H1 (cell line): ENCODE measurements around the gene RAB43. TPM values are rescaled to one million over a fixed set of nuclear protein-coding genes. Genes with fewer than 3 reads are reported as not detected.

ENCODE experiments used
- CBX5 ChIP-seq: fragments of 300-800, 300-1000 bp; sonication (generic); IDR thresholded peaks from 2 replicates; pipeline ENCODE4 v1.7.1; 2016; ENCODE audit warnings: antibody characterized with exemption, low read length, low read depth
- CHD2 ChIP-seq: IDR thresholded peaks from 2 replicates; pipeline ENCODE4 v1.6.1; 2012; ENCODE audit warnings: low read length, improper control_type of control experiment
- FOSL1 ChIP-seq: IDR thresholded peaks from 2 replicates; pipeline ENCODE4 v1.6.1; 2011; ENCODE audit warnings: mild to moderate bottlenecking, low read depth, low read length, moderate library complexity; ENCODE audit not compliant: insufficient read depth
- JUND ChIP-seq: IDR thresholded peaks from 2 replicates; pipeline ENCODE4 v1.6.1; 2011; ENCODE audit warnings: mild to moderate bottlenecking, improper control_type of control experiment, low read length
- NANOG ChIP-seq: IDR thresholded peaks from 2 replicates; pipeline ENCODE4 v1.6.1; 2011; ENCODE audit warnings: low read length, low read depth, mild to moderate bottlenecking, inconsistent platforms; ENCODE audit not compliant: insufficient read depth, poor library complexity, severe bottlenecking
- RXRA ChIP-seq: IDR thresholded peaks from 2 replicates; pipeline ENCODE4 v1.6.1; 2011; ENCODE audit warnings: low read depth, mild to moderate bottlenecking, low read length, moderate library complexity; ENCODE audit not compliant: insufficient read depth
- SIN3A ChIP-seq, 2 experiments: IDR thresholded peaks in 1 of 2; conservative IDR thresholded peaks in 1 of 2; 2 replicates each; pipeline ENCODE4 v1.6.1; 2011 to 2012; ENCODE audit warnings: low read length in 2 of 2, improper control_type of control experiment in 1 of 2, low read depth in 1 of 2, mild to moderate bottlenecking in 1 of 2
- TAF7 ChIP-seq: optimal IDR thresholded peaks from 2 replicates; pipeline ENCODE3; 2011; ENCODE audit warnings: low read depth, mild to moderate bottlenecking, inconsistent platforms, low read length, moderate library complexity, borderline replicate concordance
- TBP ChIP-seq: IDR thresholded peaks from 2 replicates; pipeline ENCODE4 v1.6.1; 2011; ENCODE audit warnings: low read depth, low read length, improper control_type of control experiment
- polyA plus RNA-seq, 7 experiments: library from polyadenylated mRNA; depleted of rRNA in 3 of 7; stranded (reverse) in 5 of 7; unstranded in 2 of 7; fragments of >200 nt in 5 of 7; fragments of 200-250 nt in 2 of 7; gene quantifications; 1 replicate in 5 of 7; 2 replicates in 1 of 7; 4 replicates in 1 of 7; pipeline versions ENCODE4 v1.2.1 to v1.2.3, GENCODE V29; 2011 to 2013; ENCODE audit warnings: missing spikeins in 2 of 7, mixed read lengths in 2 of 7
- total RNA-seq: library from RNA; stranded (reverse); fragmentation: NEBNext Ultra II Directional; extraction: Animal tissue kit (Norgen Biotek cat#: 25700); gene quantifications from 2 replicates; pipeline ENCODE4 v1.2.1, GENCODE V29; 2021
- TF ChIP-seq, protein P1 (sequence below): fragments of 300-600 bp; sonication (generic); IDR thresholded peaks from 2 replicates; pipeline ENCODE4 v1.7.1; 2012; ENCODE audit warnings: low read length, moderate library complexity, mild to moderate bottlenecking, inconsistent platforms; ENCODE audit not compliant: insufficient replicate concordance

RAB43 gene
- total and polyA plus RNA-seq, 2 of the 8 experiments (the other 6 are each of a cell fraction or from before 2014, with no cell fraction given), result 13.1 to 19.4 TPM

GRCh38 chr3:129095285-129095684 is 26.3 kb downstream of the RAB43 start (continued):
- TF ChIP-seq, protein P1, sequence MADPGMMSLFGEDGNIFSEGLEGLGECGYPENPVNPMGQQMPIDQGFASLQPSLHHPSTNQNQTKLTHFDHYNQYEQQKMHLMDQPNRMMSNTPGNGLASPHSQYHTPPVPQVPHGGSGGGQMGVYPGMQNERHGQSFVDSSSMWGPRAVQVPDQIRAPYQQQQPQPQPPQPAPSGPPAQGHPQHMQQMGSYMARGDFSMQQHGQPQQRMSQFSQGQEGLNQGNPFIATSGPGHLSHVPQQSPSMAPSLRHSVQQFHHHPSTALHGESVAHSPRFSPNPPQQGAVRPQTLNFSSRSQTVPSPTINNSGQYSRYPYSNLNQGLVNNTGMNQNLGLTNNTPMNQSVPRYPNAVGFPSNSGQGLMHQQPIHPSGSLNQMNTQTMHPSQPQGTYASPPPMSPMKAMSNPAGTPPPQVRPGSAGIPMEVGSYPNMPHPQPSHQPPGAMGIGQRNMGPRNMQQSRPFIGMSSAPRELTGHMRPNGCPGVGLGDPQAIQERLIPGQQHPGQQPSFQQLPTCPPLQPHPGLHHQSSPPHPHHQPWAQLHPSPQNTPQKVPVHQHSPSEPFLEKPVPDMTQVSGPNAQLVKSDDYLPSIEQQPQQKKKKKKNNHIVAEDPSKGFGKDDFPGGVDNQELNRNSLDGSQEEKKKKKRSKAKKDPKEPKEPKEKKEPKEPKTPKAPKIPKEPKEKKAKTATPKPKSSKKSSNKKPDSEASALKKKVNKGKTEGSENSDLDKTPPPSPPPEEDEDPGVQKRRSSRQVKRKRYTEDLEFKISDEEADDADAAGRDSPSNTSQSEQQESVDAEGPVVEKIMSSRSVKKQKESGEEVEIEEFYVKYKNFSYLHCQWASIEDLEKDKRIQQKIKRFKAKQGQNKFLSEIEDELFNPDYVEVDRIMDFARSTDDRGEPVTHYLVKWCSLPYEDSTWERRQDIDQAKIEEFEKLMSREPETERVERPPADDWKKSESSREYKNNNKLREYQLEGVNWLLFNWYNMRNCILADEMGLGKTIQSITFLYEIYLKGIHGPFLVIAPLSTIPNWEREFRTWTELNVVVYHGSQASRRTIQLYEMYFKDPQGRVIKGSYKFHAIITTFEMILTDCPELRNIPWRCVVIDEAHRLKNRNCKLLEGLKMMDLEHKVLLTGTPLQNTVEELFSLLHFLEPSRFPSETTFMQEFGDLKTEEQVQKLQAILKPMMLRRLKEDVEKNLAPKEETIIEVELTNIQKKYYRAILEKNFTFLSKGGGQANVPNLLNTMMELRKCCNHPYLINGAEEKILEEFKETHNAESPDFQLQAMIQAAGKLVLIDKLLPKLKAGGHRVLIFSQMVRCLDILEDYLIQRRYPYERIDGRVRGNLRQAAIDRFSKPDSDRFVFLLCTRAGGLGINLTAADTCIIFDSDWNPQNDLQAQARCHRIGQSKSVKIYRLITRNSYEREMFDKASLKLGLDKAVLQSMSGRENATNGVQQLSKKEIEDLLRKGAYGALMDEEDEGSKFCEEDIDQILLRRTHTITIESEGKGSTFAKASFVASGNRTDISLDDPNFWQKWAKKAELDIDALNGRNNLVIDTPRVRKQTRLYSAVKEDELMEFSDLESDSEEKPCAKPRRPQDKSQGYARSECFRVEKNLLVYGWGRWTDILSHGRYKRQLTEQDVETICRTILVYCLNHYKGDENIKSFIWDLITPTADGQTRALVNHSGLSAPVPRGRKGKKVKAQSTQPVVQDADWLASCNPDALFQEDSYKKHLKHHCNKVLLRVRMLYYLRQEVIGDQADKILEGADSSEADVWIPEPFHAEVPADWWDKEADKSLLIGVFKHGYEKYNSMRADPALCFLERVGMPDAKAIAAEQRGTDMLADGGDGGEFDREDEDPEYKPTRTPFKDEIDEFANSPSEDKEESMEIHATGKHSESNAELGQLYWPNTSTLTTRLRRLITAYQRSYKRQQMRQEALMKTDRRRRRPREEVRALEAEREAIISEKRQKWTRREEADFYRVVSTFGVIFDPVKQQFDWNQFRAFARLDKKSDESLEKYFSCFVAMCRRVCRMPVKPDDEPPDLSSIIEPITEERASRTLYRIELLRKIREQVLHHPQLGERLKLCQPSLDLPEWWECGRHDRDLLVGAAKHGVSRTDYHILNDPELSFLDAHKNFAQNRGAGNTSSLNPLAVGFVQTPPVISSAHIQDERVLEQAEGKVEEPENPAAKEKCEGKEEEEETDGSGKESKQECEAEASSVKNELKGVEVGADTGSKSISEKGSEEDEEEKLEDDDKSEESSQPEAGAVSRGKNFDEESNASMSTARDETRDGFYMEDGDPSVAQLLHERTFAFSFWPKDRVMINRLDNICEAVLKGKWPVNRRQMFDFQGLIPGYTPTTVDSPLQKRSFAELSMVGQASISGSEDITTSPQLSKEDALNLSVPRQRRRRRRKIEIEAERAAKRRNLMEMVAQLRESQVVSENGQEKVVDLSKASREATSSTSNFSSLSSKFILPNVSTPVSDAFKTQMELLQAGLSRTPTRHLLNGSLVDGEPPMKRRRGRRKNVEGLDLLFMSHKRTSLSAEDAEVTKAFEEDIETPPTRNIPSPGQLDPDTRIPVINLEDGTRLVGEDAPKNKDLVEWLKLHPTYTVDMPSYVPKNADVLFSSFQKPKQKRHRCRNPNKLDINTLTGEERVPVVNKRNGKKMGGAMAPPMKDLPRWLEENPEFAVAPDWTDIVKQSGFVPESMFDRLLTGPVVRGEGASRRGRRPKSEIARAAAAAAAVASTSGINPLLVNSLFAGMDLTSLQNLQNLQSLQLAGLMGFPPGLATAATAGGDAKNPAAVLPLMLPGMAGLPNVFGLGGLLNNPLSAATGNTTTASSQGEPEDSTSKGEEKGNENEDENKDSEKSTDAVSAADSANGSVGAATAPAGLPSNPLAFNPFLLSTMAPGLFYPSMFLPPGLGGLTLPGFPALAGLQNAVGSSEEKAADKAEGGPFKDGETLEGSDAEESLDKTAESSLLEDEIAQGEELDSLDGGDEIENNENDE, result no peak
- TF ChIP-seq CBX5 (no peak), TAF7 (no peak), RXRA (no peak), JUND (no peak), TBP (no peak), FOSL1 (no peak), CHD2 (no peak), SIN3A (conservative IDR thresholded peaks at IDR 0.05 in 1 of 2, IDR thresholded peaks at IDR 0.05 in 1 of 2; ENCODE audit: low read depth in 1 of 2, low read length in 2 of 2) (no peak), NANOG (no peak)
